Breast epithelium (tissue), 3 donors: ENCODE results near the gene THSD4.

Experiments
- POLR2A ChIP-seq: fragments of 450-650 bp; IDR thresholded peaks from one replicate; pipeline ENCODE4 v1.6.1; 2016; ENCODE audit warnings: antibody characterized with exemption, mild to moderate bottlenecking, moderate library complexity
- POLR2AphosphoS5 ChIP-seq, 3 donors: sonication (generic); formaldehyde crosslinking; IDR thresholded peaks; one replicate each; pipeline ENCODE4 v1.6.1; 2017; ENCODE audit warnings: antibody characterized with exemption in 3 of 3
- TF ChIP-seq, protein P1 (sequence below), 3 donors: fragments of 450-650 bp; IDR thresholded peaks; one replicate each; pipeline ENCODE4 v1.5.1; 2016 to 2017; ENCODE audit warnings: antibody characterized with exemption in 3 of 3, mild to moderate bottlenecking in 3 of 3, moderate library complexity in 3 of 3

DNA sequence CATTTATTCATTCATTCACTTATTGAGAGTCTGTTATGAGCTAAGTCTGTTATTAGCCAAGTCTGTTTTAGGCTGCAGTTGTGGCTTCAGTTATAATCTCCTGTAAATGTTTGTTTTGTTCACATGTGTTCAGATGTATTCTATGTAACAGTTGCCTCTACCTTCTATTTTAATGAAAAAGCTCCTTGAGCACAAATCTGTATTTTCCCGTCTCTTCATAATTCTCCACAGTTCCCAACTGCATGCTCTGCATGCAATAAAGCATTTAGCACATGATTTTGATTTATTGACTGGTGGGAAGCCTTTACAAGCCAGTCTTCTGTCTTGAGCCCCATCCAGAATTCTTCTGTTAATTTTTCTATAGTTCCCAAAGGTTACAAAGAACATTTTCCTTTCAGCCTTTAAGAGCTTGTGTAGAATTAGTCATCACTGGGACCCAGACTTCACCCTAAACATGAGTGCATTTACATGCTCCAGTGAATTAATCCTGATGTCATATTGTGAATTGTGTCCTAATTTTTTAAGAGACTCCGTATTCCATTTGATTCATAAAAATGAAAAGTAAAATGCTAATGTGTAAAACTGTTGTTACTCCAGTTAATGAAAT, 572.7 kb downstream of the THSD4 start:
- TF ChIP-seq, protein P1, sequence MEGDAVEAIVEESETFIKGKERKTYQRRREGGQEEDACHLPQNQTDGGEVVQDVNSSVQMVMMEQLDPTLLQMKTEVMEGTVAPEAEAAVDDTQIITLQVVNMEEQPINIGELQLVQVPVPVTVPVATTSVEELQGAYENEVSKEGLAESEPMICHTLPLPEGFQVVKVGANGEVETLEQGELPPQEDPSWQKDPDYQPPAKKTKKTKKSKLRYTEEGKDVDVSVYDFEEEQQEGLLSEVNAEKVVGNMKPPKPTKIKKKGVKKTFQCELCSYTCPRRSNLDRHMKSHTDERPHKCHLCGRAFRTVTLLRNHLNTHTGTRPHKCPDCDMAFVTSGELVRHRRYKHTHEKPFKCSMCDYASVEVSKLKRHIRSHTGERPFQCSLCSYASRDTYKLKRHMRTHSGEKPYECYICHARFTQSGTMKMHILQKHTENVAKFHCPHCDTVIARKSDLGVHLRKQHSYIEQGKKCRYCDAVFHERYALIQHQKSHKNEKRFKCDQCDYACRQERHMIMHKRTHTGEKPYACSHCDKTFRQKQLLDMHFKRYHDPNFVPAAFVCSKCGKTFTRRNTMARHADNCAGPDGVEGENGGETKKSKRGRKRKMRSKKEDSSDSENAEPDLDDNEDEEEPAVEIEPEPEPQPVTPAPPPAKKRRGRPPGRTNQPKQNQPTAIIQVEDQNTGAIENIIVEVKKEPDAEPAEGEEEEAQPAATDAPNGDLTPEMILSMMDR (IDR thresholded peaks at IDR 0.05), result no peak
- TF ChIP-seq POLR2A (no peak), POLR2AphosphoS5 (IDR thresholded peaks at IDR 0.05) (no peak)
